ENCODE data around the gene SETD7. TPM values are rescaled to one million over a fixed set of nuclear protein-coding genes. Genes with fewer than 3 reads are reported as not detected.

SETD7 gene
- total RNA-seq, 1 experiment from 2014 or later, result 29.6 TPM

DNA sequence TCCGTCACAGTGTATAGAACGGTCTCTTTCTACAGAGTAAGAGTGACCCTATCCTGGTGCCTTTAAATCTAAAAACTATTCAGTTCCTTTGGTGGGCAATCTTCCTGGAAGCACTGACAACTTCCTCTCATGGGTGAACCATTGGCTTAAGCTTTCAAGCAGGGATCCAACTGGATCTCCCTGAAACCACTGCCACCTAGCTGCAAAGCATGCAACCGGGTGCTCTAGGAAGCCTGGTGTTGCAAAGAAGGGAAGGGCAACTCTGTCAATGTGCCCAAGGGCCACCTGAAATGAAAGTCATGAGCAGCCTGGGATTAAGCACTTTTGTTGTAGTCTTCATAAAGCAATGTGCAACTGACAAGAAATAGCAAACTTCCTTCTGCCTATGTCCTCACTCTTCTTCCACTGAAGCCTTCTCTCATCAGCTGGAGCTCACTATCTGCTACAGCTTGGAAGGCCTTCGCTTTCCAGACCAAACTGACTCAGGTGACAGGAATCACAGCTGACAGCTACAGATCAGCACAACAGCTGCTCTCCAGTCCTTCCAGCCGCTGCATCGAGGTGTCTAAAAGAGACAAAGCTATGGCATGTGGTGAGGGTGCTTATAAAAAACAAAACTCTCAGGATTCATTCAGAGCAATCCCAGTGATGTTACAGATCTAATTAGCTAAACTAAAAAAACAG is 46.1 kb downstream of the SETD7 start:
- Histone ChIP-seq H3K27me3 (ENCODE audit: low read length) (no peaks in the 10 kb centered on the region), H3K9me2 (replicated peaks; ENCODE audit: low read length) (no peaks in the 10 kb centered on the region), H3F3A (ENCODE audit: low read length, unreplicated experiment) (no peaks in the 10 kb centered on the region), H3K36me3 (ENCODE audit: low read depth, low read length) (peaks cover 4% of the 10 kb centered on the region), H2AFZ (ENCODE audit: low read length) (no peak overlapping the region), H3K9ac (ENCODE audit: low read length) (no peak overlapping the region), H3K79me2 (ENCODE audit: low read length) (no peaks in the 10 kb centered on the region), H3K4me2 (ENCODE audit: low read length) (no peak overlapping the region), H3K4me3 (ENCODE audit: low read length) (no peak overlapping the region), H3K4me1 (ENCODE audit: insufficient read depth, low read length) (no peaks in the 10 kb centered on the region), H4K20me1 (ENCODE audit: low read length) (no peaks in the 10 kb centered on the region), H3K27ac (ENCODE audit: low read length) (no peak overlapping the region), H3K9me3 (ENCODE audit: low read length) (no peaks in the 10 kb centered on the region)
- ChIA-PET POLR2A (ENCODE audit: unreplicated experiment) (no interaction called here), CTCF (no interaction called here)
- TF ChIP-seq, protein P1, sequence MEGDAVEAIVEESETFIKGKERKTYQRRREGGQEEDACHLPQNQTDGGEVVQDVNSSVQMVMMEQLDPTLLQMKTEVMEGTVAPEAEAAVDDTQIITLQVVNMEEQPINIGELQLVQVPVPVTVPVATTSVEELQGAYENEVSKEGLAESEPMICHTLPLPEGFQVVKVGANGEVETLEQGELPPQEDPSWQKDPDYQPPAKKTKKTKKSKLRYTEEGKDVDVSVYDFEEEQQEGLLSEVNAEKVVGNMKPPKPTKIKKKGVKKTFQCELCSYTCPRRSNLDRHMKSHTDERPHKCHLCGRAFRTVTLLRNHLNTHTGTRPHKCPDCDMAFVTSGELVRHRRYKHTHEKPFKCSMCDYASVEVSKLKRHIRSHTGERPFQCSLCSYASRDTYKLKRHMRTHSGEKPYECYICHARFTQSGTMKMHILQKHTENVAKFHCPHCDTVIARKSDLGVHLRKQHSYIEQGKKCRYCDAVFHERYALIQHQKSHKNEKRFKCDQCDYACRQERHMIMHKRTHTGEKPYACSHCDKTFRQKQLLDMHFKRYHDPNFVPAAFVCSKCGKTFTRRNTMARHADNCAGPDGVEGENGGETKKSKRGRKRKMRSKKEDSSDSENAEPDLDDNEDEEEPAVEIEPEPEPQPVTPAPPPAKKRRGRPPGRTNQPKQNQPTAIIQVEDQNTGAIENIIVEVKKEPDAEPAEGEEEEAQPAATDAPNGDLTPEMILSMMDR (conservative IDR thresholded peaks at IDR 0.05; ENCODE audit: low read depth, low read length), result peak; percentile 39; the same call in 1 of the 2 replicates
- TF ChIP-seq EZH2phosphoT487 (IDR thresholded peaks at IDR 0.05; ENCODE audit: borderline replicate concordance, low read length), result no peak
- ATAC-seq, result no peak; the same call in 1 of the 2 replicates
- intact Hi-C loops (cut with micrococcal nuclease), result no loop called here
- no TSS peak for BruUV-seq (replicated peaks)
- DNase-seq, result no peak

DNA sequence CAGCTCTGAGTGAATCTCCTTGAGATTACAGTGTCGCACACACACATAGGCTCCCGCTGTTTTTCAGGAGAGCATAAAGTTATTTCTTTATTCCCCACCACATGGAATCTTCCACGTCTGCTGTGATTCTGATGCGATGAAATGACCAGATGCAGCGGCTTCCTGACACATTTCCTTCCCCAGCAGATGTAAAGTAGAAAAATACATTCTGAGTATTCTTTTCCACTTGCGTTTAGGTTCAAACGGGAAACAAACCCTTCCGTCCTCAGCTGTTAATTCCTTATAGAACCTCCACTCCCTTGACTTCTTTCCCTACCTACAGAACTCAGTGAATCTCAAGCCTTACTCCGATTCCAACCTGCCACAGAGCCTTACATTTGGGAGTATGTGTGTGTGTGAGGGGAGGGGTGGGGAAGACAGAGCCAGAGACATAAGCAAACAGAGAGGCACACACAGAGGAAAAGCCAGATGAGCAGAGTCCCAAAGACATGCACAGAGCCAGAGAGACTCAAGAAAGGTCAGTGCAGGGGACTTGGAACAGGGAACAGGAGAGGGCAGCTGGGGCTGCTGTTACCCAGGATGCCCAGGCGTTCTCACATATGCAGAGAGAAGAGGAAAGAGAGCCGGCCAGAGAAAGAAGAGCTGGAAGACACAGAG is 47.3 kb downstream of the SETD7 start:
- H3K4me3 ChIP-seq (ENCODE audit: low read length), result no peak overlapping the region
- H3K27me3 ChIP-seq (ENCODE audit: low read length), result no peaks in the 10 kb centered on the region
- no peaks in the 10 kb centered on the region for H3K9me2 ChIP-seq (replicated peaks; ENCODE audit: low read length)
- ChIA-PET POLR2A (ENCODE audit: unreplicated experiment) (no interaction called here), CTCF (no interaction called here)
- no peaks in the 10 kb centered on the region for H3K79me2 ChIP-seq (ENCODE audit: low read length)
- TF ChIP-seq EZH2phosphoT487 (IDR thresholded peaks at IDR 0.05; ENCODE audit: borderline replicate concordance, low read length), result no peak
- no peak for TF ChIP-seq EZH2 (IDR thresholded peaks at IDR 0.05; ENCODE audit: low read length, unreplicated experiment)
- TF ChIP-seq, protein P1 (conservative IDR thresholded peaks at IDR 0.05; ENCODE audit: low read depth, low read length), result no peak
- H3K27ac ChIP-seq (ENCODE audit: low read length), result no peak overlapping the region
- H3K9me3 ChIP-seq (ENCODE audit: low read length), result no peaks in the 10 kb centered on the region
- no peak overlapping the region for H2AFZ ChIP-seq (ENCODE audit: low read length)
- no peaks in the 10 kb centered on the region for H4K20me1 ChIP-seq (ENCODE audit: low read length)
- ATAC-seq, result no peak
- no peak overlapping the region for H3K9ac ChIP-seq (ENCODE audit: low read length)
- no peaks in the 10 kb centered on the region for H3K4me1 ChIP-seq (ENCODE audit: insufficient read depth, low read length)
- peaks cover 4% of the 10 kb centered on the region for H3K36me3 ChIP-seq (ENCODE audit: low read depth, low read length)
- no peak for DNase-seq
- TSS peak; percentile 6 for BruUV-seq (replicated peaks)
- no peaks in the 10 kb centered on the region for H3F3A ChIP-seq (ENCODE audit: low read length, unreplicated experiment)
- no peak overlapping the region for H3K4me2 ChIP-seq (ENCODE audit: low read length)
- intact Hi-C loops (cut with micrococcal nuclease), result no loop called here

DNA sequence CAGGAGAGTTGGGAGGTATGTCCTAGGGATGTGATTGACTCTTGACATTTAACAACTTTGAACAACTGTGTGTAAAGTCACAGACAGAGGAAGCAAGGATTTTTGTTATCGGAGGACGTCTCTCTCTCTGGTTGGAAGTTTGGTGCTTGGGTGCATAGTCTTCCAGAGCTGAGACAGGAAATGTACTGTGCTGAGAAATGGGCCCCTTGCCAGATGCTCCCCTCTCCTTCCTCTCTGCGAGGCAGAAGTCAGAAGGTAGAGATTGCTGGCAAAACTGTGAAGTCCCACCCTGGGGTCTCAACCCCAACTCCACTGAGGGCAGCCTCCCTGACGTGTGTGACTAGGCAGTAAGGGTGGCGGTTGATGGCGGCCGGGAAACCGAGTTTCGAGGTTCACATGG is 49.2 kb downstream of the SETD7 start:
- BruUV-seq (replicated peaks), result no TSS peak
- Histone ChIP-seq H3K9me3 (ENCODE audit: low read length) (no peaks in the 10 kb centered on the region), H3K9me2 (replicated peaks; ENCODE audit: low read length) (no peaks in the 10 kb centered on the region), H3K4me2 (ENCODE audit: low read length) (no peak overlapping the region), H3K27me3 (ENCODE audit: low read length) (no peaks in the 10 kb centered on the region), H3K9ac (ENCODE audit: low read length) (no peak overlapping the region), H3K36me3 (ENCODE audit: low read depth, low read length) (peaks cover 4% of the 10 kb centered on the region), H3K27ac (ENCODE audit: low read length) (no peak overlapping the region), H3K4me1 (ENCODE audit: insufficient read depth, low read length) (no peaks in the 10 kb centered on the region), H4K20me1 (ENCODE audit: low read length) (no peaks in the 10 kb centered on the region), H2AFZ (ENCODE audit: low read length) (no peak overlapping the region), H3K79me2 (ENCODE audit: low read length) (no peaks in the 10 kb centered on the region), H3K4me3 (ENCODE audit: low read length) (no peak overlapping the region), H3F3A (ENCODE audit: low read length, unreplicated experiment) (no peaks in the 10 kb centered on the region)
- no peak for TF ChIP-seq EZH2phosphoT487 (IDR thresholded peaks at IDR 0.05; ENCODE audit: borderline replicate concordance, low read length)
- TF ChIP-seq EZH2 (IDR thresholded peaks at IDR 0.05; ENCODE audit: low read length, unreplicated experiment), result no peak
- TF ChIP-seq, protein P1 (conservative IDR thresholded peaks at IDR 0.05; ENCODE audit: low read depth, low read length), result no peak
- ATAC-seq (no peak), DNase-seq (no peak)
- ChIA-PET POLR2A (ENCODE audit: unreplicated experiment) (no interaction called here), CTCF (no interaction called here)
- intact Hi-C loops (cut with micrococcal nuclease), result no loop called here

Measured in PC-3 (cell line).